Islet precursor cell (in vitro differentiated cells): ENCODE results near the gene GNG13.

Experiments used
- DNase-seq: peaks from one replicate; pipeline ENCODE4 v3.0.0-alpha.2; 2018

The GNG13 gene

GRCh38 chr16:793414-793813 is 7.1 kb downstream of the GNG13 start:
- DNase-seq = no peak

DNA sequence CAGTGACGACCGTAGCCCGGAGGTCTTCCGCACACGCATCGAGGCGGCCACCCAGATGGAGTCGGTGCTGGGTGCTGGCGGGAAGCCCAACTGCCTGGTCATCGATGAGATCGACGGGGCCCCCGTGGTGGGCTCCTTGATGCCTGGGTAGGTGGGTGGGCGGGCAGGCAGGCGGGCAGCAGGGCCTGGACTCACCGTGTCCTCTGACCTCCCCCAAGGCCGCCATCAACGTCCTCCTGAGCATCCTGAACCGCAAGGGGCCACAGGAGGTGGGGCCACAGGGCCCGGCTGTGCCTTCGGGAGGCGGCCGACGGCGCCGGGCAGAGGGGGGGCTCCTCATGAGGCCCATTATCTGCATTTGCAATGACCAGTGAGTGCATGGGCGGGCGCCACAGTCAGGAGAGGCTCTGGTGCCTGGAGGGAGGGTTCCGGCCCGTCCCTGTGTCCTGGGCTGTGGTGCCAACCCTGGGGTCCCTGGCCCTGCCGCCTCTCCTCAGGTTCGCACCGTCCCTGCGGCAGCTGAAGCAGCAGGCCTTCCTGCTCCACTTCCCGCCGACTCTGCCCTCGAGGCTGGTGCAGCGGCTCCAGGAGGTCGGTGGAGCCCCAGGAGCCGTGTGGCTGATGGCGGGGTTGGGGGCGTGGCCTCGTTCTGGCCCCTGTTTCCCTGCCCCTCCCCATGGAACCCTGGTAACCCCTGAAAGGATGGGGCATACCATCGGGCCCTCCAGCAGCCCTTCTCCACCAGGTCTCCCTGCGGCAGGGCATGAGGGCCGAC is 8.1 kb downstream of the GNG13 start:
- no peak for DNase-seq

DNA sequence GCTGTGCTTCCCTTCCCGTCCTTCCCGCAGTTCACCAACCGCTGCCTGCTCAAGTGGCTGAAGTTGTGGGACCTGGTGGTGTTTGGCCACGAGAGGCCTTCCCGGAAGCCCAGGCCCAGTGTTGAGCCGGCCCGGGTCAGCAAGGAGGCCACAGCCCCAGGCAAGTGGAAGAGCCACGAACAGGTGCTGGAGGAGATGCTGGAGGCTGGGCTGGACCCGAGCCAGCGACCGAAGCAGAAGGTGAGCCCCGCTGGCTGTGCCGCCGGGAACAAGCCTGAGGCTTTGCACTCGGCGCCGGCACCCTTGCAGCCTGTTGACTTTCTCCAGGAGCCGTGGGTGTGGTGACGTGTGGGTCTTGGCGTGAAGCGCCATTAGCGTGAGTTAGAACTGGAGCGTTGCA is 9.4 kb downstream of the GNG13 start:
- DNase-seq = no peak

DNA sequence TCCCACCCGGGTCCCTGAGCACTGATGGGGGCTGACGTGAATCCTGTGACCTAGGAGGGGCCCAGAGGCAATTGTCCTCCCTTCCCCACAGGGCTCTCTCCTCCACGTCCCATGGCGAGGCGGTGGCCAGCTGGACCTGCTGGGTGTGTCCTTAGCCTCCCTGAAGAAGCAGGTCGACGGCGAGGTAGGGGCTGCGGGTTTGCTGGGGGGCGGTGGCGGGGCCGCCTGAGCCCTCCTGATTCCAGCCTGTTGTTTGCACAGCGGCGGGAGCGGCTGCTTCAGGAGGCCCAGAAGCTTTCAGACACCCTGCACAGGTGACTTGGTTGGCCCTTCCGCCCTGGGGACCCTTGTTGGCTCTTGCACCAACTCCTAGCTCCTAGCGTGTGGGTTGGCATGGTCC is 10.4 kb downstream of the GNG13 start:
- no peak for DNase-seq

- DNase-seq = no peak
Observed at GRCh38 chr16:789191-789850, 11.2 kb downstream of the GNG13 start.

- peak; percentile 96 for DNase-seq
Observed at GRCh38 chr16:788399-789126, 12.0 kb downstream of the GNG13 start, which contains the start of gene CHTF18. CHTF18 (plus strand) TSS chr16:788620; CDS start chr16:788685, 65 bp downstream.

- no peak for DNase-seq
Observed at GRCh38 chr16:787978-788398, 12.5 kb downstream of the GNG13 start, which contains the start of gene RPUSD1. RPUSD1 (minus strand) TSS chr16:788381; CDS start chr16:787737, 644 bp downstream.

DNA sequence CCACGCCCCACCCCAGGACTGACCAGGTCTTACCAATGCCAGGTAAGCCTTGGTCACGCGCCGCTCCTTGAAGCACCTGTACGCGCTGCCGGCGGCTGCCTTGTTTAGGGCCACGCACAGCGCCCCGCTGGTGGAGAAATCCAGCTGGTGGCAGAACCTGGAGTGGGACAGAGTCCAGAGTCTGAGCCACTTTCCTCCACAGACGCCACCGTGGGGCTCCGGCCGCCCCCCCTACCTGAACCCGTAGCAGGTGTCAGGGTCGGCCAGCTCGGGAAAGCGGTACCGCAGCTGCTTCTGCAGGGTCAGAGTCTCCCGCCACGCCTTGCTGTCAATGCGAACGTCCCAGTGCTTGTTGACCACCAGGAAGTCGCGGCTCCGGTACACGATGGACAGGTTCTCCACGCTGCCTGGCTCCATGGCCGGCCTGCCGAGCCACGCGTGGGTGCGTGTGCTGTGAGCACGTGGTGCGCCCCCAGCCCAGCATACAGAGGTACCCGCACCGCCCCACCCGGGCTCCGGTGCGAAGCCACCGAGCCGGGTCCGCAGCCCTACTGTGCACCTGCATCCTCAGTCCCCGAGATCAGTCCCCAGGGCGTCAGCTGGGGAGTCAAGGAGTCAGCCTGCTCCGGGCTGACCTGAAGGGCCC is 13.1 kb downstream of the GNG13 start:
- no peak for DNase-seq

DNA sequence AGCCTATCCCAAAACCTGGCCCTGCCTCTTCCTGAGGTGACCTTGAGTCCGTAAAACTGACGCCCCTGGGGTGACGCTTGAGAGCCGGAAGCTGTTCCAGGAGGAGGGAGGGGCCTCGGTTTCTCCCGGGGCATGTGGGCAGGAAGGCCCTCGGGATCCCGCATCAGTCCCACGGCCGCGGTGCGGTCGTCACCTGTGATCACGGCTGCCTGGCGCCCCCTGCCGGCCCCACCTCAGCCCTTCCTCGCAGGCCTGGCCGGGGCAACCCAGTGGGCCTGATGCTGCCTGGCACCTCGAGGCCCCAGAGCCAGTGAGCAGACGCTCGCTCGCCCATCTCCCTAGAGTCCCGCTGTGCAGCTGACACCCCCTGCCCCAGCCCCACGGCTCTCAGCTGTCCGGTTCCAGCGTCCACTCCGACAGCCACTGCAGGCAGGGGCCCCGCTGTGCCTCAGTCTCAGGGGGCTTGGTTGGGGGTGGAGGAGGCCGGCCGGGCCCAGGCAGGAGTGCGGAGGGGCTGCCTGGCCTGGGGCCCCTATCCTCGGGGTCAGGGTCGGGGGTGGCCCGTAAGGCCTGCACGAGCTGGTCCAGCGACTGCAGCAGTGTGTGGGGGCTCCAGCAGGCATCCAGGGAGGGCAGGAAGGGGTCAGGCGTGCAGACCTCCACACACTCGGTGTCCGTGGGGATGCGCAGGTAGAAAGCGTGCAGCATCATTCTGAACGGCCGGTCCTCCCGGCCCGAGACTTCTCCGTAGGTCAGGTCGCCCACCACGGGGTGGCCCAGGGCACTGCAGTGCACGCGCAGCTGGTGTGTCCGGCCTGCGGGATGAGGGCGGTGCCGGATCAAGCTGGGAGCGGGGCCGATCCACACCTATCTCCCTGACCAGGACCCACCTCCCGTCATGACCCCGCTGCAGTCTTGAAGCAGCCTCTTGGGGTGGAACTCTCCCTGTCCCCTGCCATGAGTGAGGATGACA is 14.7 kb downstream of the GNG13 start:
- DNase-seq = peak; percentile 87

DNA sequence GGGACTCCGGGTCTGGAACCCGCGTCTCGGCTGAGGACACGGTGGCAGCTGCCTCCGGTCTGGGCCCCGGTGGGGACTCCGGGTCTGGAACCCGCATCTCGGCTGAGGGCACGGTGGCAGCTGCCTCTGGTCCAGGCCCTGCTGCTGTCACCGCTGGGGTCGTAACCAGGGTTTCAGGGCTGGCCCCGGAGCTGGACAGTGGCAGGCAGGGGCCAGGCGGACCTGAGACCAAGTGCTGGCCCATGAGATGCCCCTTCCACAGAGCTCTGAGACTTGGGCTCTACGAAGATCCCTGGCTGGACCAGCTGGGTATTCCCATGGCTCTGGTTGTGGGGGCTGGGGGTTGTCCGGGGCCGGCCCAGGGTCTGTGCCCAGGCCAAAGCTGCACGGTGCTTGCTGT is 16.1 kb downstream of the GNG13 start:
- DNase-seq = no peak

- no peak for DNase-seq
Observed at GRCh38 chr16:783404-784161, 17.0 kb downstream of the GNG13 start.

DNA sequence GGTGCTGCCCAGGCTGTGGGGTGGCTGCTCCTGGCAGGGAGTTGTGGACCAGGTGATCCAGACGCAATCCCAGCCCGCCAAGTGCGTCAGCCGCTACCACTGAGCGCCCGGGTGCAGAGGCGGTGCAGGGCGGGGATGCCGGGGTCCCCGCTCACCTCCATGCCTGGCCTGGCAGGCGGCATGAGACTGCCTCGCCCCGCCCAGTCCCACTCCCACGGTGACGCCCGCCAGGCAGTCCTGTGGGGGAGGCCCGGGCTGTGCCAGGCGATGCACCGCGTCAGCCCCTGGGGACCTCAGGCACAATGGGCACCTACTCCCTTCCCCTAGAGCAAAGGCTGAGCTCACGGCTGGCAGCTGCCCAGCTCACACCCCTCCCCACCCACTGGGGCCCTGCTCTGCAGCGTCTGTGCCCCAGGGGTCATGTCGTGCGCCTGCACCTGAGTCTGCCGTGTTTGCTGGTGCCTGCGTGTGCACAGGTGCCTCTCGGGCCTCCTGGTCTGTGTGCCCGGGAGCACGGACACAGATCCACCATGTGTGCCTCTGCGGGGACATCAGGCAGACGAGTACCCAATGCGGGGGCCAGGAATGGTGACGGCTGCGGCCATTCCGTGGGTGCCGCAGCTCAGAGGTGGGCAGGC is 17.6 kb downstream of the GNG13 start:
- DNase-seq = no peak

- no peak for DNase-seq
Observed at GRCh38 chr16:782258-782657, 18.3 kb downstream of the GNG13 start.

DNA sequence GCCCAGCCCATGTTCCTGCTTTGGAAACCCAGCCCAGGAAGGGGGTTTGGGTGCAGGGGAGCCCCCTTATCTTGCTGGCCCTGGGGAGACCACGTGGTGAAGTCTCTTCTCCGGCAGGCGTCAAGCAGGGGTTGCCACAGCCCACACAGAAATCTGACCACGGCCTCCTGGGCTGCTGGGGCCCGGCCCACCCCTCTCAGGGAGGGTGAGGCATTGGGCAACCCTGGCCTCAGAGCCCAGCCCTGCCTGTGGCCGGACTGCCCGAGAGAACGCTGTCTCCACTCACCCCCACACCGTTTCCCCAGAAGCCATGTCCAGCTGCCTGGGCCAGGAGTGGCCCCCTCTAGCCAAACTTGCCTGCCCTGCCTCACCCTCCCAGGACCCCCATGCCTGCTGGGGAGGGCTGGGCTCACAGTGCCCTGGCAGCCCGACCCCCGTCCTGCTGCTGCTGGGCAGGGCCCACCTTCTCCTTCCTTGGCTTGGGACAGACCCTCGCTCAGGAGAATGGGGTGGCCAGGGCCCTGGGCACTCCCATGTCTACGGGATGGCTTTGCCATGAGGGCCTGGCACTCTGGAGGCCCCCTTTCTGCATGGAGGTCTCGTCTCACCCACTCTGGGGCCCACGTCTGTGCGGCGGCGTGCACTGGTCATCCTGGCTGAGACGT is 19.1 kb downstream of the GNG13 start:
- no peak for DNase-seq

GRCh38 chr16:780296-780695 is 20.2 kb downstream of the GNG13 start:
- no peak for DNase-seq

- DNase-seq = no peak
Observed at GRCh38 chr16:779561-779960, 21.0 kb downstream of the GNG13 start.

DNA sequence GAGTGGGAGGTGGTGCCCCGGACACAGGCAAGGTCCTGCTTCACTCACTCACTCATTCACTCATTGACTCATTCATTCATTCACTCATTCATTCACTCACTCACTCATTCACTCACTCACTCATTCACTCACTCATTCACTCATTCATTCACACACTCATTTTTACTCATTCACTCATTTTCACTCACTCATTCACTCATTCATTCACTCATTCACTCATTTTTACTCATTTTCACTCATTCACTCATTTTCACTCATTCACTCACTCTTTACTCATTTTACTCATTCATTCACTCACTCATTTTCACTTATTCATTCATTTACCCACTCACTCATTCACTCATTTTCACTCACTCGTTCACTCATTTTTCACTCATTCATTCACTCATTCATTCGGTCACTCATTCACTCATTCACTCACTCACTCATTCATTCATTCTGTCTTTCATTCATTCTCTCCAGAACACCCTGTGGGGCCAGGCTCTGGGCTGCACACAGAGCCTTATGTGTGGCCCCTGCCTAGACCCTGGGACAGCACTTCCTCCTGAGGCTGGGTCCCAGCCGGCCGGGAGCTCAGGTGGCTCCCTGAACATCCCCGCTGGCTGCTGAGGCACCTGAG is 21.5 kb downstream of the GNG13 start:
- DNase-seq = no peak

DNA sequence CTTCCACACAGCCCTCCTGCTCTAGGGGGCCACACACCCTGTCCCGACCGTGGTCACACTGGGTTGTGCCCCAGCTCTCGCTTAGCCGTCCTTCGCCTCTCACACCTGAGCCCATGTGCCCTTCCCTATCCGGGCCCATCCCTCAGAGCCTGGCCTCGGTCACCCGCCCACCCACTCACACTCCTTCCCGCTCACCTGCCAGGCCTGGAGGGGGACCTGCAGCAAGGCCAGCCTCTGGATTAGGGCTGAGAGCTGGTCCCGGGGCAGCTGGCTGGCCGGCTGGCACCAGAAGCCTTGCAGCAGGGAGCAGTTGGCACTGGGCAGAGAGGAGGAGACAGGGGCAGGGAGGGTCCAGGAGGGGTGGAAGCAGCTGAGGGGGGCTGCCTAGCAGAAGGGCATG is 22.1 kb downstream of the GNG13 start:
- DNase-seq = no peak

- peak; percentile 92 for DNase-seq
Observed at GRCh38 chr16:777826-778225, 22.7 kb downstream of the GNG13 start.

DNA sequence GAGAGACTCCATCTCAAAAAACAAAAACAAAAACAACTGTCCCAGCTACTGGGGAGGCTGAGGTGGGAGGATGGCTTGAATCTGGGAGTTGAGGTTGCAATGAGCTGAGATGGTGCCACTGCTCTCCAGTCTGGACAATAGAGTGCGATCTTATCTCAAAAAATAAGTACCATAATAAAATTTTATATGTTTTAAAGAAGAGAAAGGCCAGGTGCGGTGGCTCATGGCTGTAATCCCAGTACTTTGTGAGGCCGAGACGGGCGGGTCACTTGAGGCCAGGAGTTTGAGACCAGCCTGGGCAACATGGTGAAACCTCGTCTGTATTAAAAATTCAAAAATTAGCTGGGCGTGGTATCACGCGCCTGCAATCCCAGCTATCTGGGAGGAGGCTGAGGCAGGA is 23.7 kb downstream of the GNG13 start:
- no peak for DNase-seq
